Measurements from ENCODE around the gene MTUS2.

The MTUS2 gene

DNA sequence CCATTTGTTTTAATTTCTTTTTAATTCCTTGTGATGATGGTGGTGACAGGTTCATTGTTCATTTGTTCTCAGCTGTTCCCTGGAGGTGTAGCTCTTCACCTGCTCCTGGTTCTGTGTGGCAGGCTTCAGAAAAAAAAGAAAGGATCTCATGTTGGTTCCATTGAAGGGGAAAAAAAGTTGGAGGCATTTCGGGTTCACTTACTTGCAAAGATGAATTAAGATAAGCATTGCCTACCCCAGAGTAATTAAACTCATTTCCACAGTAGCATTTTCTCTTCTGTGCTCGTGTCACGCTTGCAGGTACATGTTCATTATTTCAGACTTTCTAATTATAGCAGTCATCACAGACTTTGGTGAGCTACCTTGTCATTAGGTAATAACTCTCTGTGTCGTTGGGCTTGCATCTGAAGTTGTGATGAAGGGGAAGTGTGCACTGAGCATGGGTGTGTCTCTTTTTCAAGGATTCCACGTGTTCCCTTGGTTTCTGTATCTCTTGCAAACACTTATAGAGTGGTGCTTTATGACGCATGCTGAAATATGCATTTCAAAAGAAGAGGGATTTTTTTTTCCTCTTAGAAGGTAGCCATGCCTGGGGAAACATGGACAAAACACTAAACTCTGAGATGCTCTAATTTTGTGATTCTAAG, 69.1 kb downstream of the MTUS2 start:
- TF ChIP-seq, protein P1, sequence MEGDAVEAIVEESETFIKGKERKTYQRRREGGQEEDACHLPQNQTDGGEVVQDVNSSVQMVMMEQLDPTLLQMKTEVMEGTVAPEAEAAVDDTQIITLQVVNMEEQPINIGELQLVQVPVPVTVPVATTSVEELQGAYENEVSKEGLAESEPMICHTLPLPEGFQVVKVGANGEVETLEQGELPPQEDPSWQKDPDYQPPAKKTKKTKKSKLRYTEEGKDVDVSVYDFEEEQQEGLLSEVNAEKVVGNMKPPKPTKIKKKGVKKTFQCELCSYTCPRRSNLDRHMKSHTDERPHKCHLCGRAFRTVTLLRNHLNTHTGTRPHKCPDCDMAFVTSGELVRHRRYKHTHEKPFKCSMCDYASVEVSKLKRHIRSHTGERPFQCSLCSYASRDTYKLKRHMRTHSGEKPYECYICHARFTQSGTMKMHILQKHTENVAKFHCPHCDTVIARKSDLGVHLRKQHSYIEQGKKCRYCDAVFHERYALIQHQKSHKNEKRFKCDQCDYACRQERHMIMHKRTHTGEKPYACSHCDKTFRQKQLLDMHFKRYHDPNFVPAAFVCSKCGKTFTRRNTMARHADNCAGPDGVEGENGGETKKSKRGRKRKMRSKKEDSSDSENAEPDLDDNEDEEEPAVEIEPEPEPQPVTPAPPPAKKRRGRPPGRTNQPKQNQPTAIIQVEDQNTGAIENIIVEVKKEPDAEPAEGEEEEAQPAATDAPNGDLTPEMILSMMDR (conservative IDR thresholded peaks at IDR 0.05; ENCODE audit: low read depth, low read length): no peak
- no peak overlapping the region for H3K4me3 ChIP-seq (ENCODE audit: low read depth, low read length)
- DNase-seq (ENCODE audit: low read depth): no peak

DNA sequence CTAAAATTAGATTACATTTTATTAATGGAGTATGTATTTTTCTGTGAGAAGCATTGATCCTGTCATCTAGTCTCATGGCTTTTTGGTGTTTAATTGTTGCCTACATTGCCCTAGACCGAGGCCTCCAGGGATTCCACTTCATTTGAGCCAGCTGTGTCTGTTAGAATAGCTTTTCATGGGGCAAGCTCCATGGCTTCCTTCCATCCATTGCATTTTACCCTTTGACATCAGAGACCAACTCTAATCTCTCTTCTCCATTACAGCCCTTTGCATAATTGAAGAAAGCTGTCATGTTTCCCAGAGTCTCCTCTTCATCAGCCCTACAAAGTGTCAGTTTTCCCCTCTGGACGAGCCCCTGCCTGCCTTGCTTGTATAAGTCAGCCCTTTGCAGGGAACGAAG, 70.6 kb downstream of the MTUS2 start:
- no peak for DNase-seq (ENCODE audit: low read depth)
- no peak overlapping the region for H3K4me3 ChIP-seq (ENCODE audit: low read depth, low read length)
- TF ChIP-seq, protein P1 (conservative IDR thresholded peaks at IDR 0.05; ENCODE audit: low read depth, low read length): no peak

DNA sequence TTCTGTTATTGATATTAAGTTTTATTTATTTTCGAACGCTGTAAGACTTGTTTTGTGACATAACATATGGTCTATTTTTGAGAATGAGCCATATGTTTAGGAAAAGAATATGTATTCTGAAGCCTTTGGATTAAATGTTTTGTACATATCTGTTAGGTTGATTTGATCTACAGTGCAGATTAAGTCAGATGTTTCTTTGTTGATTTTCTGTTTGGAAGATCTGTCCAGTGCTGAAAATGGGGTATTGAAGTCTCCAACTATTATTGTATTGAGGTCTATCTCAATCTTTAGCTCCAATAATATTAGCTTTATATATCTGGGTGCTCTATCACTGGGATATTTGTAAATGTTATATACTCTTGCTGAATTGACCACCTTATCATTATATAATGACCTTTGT, 97.9 kb downstream of the MTUS2 start:
- TF ChIP-seq, protein P1 (conservative IDR thresholded peaks at IDR 0.05; ENCODE audit: low read depth, low read length): no peak
- no peak overlapping the region for H3K4me3 ChIP-seq (ENCODE audit: low read depth, low read length)
- DNase-seq (ENCODE audit: low read depth): no peak

DNA sequence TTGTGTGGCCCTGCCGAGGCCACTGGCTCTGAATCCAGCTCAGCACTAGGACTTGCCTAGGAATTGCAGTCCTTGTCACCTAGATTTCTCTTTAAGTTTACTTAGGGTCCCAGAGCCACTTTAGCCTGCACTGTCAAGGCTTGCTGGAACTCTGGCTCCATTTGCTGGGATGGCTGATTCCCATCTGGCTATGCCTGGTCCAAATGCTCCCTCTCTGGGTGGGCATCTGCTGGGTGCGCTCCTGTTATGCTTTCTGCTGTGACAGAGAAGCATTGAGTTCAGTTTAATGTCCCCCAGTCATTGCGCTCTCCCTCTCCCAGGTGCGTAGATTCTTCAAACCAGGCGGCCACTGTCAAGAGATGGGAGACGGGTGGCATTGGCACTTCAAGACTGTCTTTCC, 102.2 kb downstream of the MTUS2 start:
- DNase-seq (ENCODE audit: low read depth): no peak
- H3K4me3 ChIP-seq (ENCODE audit: low read depth, low read length): no peak overlapping the region
- TF ChIP-seq, protein P1 (conservative IDR thresholded peaks at IDR 0.05; ENCODE audit: low read depth, low read length): no peak

DNA sequence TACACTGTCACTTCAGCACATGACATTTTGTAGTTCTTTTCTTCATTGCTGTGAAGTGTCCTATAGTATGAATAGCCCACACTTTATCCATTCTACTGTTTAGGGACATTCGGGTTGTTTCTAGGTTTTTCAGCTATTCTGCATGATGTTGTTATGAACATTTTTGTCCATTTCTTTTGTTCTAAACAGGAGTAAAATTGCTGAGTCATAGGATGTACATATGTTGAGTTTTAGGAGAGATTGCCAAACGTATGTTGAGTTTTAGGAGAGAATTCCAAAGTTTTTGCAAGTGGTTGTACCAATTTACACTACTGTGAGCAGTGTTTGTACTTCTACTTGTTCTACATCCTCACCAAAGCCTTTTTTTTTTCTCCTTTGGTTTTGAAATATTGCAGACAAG, 115.0 kb downstream of the MTUS2 start:
- TF ChIP-seq, protein P1 (conservative IDR thresholded peaks at IDR 0.05; ENCODE audit: low read depth, low read length): no peak
- no peak overlapping the region for H3K4me3 ChIP-seq (ENCODE audit: low read depth, low read length)
- no peak for DNase-seq (ENCODE audit: low read depth)

DNA sequence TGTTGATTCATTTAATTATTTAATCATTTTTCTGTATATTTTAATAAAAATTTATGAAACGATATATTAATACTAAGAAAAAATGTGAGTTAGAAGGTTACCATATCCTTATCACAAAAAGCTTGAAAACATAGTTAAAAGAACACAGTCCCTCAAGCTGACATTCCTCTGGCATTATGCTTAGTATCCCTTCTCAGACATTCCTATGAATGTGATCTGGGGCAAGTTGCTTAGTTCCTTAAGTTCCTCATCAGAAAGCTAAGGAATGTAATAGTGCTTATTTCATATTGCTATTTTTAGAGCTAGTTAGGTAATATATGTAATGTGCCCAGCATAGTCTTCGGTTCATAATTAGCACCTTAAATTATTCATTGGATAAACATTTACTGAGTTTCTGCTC, 122.8 kb downstream of the MTUS2 start:
- DNase-seq (ENCODE audit: low read depth): no peak
- H3K4me3 ChIP-seq (ENCODE audit: low read depth, low read length): no peak overlapping the region
- TF ChIP-seq, protein P1 (conservative IDR thresholded peaks at IDR 0.05; ENCODE audit: low read depth, low read length): no peak

DNA sequence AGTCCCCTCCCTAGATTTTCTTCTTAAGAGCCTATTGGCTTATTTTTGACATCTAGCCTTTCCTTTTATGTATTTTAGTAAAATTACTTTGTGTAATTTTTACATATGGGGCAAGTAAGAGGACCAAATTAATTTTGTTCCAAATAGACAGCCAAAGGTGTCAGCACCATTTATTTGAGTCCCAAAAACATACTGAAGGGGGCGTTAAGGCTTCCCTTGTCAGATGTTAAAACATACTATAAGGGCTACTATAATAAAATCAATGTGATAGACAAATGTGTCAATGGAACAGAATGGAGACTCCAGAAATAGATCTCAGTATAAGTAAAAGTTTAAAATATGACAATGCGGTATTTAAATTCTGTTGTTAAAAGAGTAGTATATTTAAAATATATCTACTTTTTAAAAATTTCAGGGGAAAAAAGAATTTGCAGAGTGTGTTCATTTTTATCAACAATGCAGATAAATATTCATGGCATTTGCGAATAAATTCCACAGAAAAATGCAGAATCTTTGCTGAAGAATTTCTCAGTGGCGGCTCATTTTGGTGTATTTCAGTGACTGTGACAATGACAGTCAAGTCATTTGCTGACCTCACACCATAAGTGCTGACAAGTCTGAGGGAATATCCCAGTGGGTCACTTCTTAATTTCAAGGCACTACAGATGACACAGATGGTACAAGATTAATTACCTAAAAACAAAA, 133.7 kb downstream of the MTUS2 start:
- no peak for DNase-seq (ENCODE audit: low read depth)
- TF ChIP-seq, protein P1 (conservative IDR thresholded peaks at IDR 0.05; ENCODE audit: low read depth, low read length): no peak
- no peak overlapping the region for H3K4me3 ChIP-seq (ENCODE audit: low read depth, low read length)
